GM18511 (cell line): Measurements from ENCODE around the gene F12.
A peak's percentile ranks its signal among the peaks of the same experiment; 100 is the strongest.

Source experiments
- ATAC-seq: cut with Tn5 transposase; IDR thresholded peaks from one replicate; pipeline ENCODE4 v1.9.1; 2021; ENCODE audit warnings: mild to moderate bottlenecking, moderate library complexity; ENCODE audit not compliant: unreplicated experiment

F12 gene

DNA sequence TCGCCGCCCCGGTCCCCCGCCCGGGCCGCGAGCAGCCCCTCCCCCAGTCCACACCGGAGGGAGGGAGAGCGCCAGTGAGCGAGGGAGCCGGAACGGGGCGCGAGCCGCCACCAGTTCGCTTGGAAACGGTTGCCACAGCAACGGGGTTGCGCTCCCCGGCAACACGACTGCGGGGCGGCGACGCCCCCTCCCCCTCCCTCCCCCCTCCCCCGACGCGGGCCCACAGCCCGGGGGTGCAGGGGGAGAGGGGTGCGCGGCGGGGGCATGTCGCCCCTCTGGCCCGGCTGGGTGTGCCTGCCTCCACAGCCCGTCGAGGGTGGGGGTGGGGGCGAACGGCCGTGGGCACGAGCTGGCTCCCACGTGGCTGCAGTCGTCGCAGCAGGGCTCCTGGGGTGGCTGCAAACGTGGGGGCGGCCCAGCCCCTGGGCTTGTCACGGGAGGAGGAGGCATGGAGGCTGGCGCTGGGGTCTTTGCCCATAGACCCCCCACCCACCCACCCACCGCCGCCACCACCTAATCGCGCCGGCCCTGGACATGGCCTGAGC, 37.8 kb upstream of the F12 start:
- peak; percentile 35 for ATAC-seq

DNA sequence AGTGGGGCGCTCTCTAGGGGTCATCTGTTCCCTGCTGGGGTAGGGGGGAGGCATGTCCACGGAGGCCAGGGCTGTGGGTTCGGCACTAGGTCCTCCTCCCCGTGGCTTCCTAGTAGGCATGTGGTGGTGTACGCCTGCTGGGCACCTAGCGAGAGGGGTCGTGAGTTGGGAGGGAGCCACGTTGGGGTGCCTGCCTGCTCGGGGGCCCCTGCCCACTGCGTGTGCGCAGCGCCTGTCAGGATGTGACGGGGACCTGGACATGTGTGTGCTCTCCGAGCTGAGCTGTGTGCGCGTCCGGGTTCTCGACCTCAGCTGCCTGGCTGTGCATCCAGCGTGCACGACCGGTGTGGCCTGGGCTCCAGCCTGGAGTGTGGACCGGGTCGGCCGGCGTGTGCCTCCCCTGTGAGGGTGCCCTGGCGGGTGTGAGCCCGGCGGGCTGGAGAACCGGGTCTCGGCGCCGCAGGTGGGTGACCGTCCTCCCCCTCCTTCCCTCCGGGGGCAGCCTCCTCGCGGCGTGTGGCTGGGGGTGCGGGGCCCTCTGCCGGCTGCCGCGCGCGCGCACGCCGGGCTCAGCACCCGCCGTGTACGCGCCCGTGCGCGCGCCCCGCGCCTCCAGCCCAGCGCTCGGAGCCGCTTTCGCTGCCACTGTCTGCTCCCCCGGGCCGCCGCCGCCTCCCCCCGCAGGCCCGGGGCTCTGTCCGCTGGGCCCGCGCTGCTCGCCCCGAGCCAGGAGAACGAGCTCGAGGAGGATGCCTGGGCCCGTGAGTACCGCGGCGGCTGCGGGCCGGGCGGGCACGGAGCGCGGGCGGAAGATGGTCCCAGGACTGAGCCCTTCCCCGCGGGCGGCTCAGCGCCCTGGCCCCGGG, 37.1 kb upstream of the F12 start, which contains the start of gene PRR7:
Gene PRR7, plus strand, starts transcription at position 615 of the 866 bp plus-strand sequence. CDS start 8,254 bp downstream, outside the sequence.
- ATAC-seq, result peak; percentile 58

- no peak for ATAC-seq
Observed at GRCh38 chr5:177445917-177446199, 36.5 kb upstream of the F12 start.

- ATAC-seq, result no peak
Observed at GRCh38 chr5:177445052-177445916, 35.9 kb upstream of the F12 start.

GRCh38 chr5:177444106-177445051, 35.0 kb upstream of the F12 start:
- ATAC-seq, result no peak

GRCh38 chr5:177443144-177443983, 34.0 kb upstream of the F12 start:
- no peak for ATAC-seq

DNA sequence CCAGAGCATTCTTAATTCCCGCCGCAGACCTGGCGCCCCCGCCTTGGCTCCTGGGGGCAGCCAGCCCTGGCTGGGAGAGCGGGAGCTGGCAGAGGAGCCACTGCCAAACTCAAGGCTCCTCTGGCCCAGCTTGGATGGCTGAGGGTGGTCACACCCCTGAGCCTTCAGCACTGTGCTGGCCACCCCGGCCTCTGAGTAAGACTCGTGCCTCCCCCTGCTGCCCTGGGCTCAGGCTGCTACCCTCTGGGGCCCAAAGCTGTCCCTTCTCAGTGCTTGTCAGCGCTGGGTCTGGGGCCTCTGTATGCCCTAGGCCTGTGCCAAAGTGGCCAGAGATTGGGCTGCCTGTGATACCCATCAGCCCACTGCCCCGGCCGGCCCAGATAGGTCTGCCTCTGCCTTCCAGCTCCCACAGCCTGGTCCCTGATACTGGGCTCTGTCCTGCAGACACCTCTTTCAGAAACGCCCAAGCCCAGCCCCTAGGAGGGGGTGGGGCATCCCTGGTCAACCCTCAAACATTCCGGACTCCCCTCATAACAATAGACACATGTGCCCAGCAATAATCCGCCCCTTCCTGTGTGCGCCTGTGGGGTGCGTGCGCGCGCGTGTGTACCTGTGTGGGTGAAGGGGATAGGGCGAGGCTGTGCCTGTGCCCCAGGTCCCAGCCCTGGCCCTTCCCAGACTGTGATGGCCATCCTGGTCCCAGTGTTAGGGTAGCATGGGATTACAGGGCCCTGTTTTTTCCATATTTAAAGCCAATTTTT, 32.9 kb upstream of the F12 start:
- no peak for ATAC-seq

GRCh38 chr5:177440990-177441780, 31.8 kb upstream of the F12 start:
- no peak for ATAC-seq

DNA sequence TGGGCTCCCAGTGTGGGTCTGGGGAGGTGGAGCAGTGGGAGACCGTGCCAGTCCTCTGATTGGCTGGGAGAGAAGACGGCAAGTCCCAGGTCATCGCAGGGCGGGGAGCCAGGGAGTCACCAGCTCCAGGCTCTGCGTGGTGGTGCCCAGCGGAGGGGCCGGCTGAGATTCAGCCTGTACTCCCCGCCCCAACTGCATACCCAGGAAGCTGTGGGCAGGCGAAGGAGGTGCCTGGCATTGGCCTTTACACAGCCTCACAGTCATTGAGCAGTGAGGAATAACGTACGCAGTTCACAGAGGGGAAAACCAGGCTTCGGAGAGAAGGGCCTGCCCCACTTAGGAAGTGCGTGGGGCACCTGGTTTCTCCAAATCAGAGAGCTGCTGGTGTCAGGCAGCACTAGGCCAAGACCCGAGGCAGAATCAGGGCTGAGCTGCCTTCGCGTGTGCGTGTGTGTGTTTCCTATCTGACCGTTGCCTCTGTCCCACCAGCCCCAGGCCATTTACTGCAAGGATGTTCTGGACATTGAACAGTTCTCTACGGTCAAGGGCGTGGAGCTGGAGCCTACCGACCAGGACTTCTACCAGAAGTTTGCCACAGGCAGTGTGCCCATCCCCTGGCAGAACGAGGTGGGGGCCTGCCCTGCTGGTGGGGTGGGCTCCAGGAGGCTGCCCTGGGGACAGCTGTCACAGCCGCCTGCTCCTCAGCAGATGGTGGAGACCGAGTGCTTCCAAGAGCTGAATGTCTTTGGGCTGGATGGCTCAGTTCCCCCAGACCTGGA, 31.0 kb upstream of the F12 start:
- ATAC-seq, result no peak

GRCh38 chr5:177439518-177440053, 30.2 kb upstream of the F12 start:
- no peak for ATAC-seq

GRCh38 chr5:177438468-177438867, 29.1 kb upstream of the F12 start:
- ATAC-seq, result no peak

GRCh38 chr5:177437623-177438022, 28.3 kb upstream of the F12 start:
- ATAC-seq, result no peak

DNA sequence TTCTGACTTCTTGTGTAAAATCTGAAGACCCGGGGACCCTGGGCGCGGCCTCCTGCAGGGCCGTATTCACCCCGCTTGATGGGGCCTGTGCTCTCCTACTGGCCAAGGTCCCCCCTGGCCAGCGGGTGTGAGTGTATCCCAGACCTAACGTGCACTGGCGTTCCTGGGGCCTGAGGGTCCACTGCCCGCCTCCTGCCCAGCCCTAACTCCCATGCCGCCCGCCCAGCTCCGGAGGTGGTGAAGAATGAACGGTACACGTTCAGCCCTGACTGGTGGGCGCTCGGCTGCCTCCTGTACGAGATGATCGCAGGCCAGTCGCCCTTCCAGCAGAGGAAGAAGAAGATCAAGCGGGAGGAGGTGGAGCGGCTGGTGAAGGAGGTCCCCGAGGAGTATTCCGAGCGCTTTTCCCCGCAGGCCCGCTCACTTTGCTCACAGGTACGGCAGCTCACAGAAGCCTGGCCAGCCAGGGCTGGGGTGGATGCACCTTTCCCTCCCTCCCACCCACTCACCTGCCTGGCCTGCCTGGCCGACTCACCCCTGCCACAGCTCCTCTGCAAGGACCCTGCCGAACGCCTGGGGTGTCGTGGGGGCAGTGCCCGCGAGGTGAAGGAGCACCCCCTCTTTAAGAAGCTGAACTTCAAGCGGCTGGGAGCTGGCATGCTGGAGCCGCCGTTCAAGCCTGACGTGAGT, 26.6 kb upstream of the F12 start:
- ATAC-seq, result no peak

DNA sequence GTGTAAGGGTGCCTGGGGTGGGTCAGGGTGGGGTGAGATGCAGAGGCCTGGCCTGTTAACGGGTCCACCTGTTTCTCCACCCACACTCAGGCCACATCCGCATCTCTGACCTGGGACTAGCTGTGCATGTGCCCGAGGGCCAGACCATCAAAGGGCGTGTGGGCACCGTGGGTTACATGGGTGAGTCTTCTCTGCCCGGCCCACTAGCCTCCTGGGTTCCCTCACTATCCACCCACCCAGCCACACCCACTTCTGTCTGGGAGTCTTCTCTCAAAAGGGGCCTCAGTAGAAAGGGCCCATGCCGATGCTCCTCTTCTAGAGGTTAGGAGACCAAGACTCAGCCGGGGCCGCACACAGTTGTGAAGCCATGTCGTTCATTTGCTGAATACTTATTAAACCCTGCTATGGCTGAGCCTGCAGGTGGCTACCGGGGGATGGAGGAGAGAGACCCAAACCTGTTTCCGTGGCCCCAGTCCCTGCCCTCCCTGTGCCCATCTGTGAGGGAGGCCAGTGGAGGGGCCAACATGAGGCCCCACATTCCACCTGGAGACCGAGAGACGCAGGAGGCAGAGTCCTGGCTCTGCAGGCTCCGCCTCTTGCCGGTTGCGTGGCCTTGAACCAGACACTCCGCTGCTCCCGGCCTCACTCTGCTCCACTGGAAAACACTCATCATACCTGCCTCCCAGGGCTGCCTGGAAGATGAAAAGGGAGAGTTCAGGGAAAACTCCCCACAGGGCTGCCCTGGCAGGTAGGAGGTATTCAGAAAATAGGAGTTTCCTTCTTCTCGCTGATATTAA, 25.8 kb upstream of the F12 start:
- no peak for ATAC-seq

- no peak for ATAC-seq
Observed at GRCh38 chr5:177434437-177434836, 25.1 kb upstream of the F12 start.
